Fibroblast of villous mesenchyme (primary cell): ENCODE data around the gene EMP2. TPM values are rescaled to one million over a fixed set of nuclear protein-coding genes. Genes with fewer than 3 reads are reported as not detected.
A peak's percentile ranks its signal among the peaks of the same experiment; 100 is the strongest.

Experiments used
- DNase-seq: peaks from one replicate; pipeline ENCODE4 v3.0.0-alpha.2; 2010; ENCODE audit warnings: low read depth
- H3K4me3 ChIP-seq: 2 replicates; pipeline ENCODE4 v1.5.1; 2011; ENCODE audit warnings: low read depth, mild to moderate bottlenecking, low read length
- CTCF ChIP-seq: IDR thresholded peaks from 2 replicates; pipeline ENCODE4 v1.5.1; 2012; ENCODE audit warnings: low read depth, mild to moderate bottlenecking, low read length; ENCODE audit not compliant: insufficient read depth
- total RNA-seq: library from RNA; depleted of rRNA; stranded (reverse); fragments of >200 nt; gene quantifications from 2 replicates; pipeline ENCODE4 v1.2.3, GENCODE V29; 2012

EMP2 gene
- total RNA-seq, 1 donor, result 13.0 TPM

- H3K4me3 ChIP-seq, result no peak overlapping the region
- peak; percentile 75 for DNase-seq
Measured at GRCh38 chr16:10521681-10522274, 58.6 kb downstream of the EMP2 start.

GRCh38 chr16:10520869-10521578 is 59.4 kb downstream of the EMP2 start:
- no peak for TF ChIP-seq CTCF
- H3K4me3 ChIP-seq, result no peak overlapping the region
- no peak for DNase-seq

More at GRCh38 chr16:10521681-10522274, 58.6 kb downstream of the EMP2 start:
- TF ChIP-seq CTCF, result peak; percentile 91

- TF ChIP-seq CTCF, result no peak
- no peak for DNase-seq
Measured at GRCh38 chr16:10519929-10520868, 60.2 kb downstream of the EMP2 start.

GRCh38 chr16:10519297-10519696 is 61.1 kb downstream of the EMP2 start:
- TF ChIP-seq CTCF, result no peak
- DNase-seq, result no peak
- no peak overlapping the region for H3K4me3 ChIP-seq

More at GRCh38 chr16:10519929-10520868, 60.2 kb downstream of the EMP2 start:
- H3K4me3 ChIP-seq, result no peak overlapping the region

- DNase-seq, result no peak
- TF ChIP-seq CTCF, result no peak
- no peak overlapping the region for H3K4me3 ChIP-seq
Measured at GRCh38 chr16:10518479-10519041, 61.8 kb downstream of the EMP2 start.

- TF ChIP-seq CTCF, result no peak
- H3K4me3 ChIP-seq, result no peak overlapping the region
- DNase-seq, result no peak
Measured at GRCh38 chr16:10517868-10518267, 62.5 kb downstream of the EMP2 start.
